C4-2B (cell line): ENCODE results near the gene RNU5B-1.

ENCODE experiments used
- CTCF ChIP-seq: fragments of 450-650 bp; conservative IDR thresholded peaks from 2 replicates; pipeline ENCODE4 v1.5.1; 2017; ENCODE audit warnings: mild to moderate bottlenecking
- ZFX ChIP-seq: fragments of 450-650 bp; IDR thresholded peaks from 2 replicates; pipeline ENCODE4 v1.6.1; 2017

DNA sequence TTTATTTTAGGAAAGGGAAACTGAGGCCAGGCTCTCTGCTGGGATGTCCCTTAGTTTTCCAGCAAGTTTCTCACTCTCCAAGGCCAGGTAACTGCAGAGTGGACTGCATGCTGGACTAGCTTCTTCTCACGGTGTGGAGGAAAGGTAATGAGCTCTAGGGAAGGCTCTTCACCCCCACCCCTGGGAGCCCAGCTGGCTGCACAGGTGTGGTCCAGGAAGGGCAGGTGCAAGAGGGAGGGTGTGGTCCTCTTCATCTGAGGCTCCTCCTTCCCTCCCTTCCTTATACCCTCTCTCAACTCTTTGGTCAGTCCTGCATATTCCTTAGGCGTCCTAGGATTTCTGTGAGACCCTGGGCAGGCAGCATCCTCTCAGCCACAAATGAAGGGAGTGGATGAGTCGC is 33.9 kb downstream of the RNU5B-1 start:
- TF ChIP-seq CTCF (no peak), ZFX (no peak)
